ENCODE results near the gene TOX4.

TOX4 gene

DNA sequence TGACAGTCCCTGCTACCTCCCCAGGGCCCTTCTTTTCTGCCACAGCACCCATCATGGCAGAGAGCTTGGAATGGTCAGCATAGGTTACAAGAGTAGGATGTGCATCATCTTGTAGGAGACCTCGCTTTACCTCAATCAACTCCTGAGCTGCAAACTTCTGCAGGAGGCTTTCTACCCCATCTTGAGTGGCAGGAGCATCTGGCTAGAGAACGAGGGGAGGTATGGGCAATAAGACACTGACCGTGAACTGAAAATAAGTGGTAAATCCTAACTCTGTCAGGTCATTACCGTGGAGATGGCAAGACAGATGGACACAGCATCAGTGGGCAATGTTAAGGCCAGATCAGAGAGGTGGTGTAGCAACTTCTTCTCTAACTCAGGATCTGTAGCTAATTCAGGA lies 26.4 kb downstream of the TOX4 start:
- DNase-seq (ENCODE audit: low read depth in 2 of 2), result no peak

DNA sequence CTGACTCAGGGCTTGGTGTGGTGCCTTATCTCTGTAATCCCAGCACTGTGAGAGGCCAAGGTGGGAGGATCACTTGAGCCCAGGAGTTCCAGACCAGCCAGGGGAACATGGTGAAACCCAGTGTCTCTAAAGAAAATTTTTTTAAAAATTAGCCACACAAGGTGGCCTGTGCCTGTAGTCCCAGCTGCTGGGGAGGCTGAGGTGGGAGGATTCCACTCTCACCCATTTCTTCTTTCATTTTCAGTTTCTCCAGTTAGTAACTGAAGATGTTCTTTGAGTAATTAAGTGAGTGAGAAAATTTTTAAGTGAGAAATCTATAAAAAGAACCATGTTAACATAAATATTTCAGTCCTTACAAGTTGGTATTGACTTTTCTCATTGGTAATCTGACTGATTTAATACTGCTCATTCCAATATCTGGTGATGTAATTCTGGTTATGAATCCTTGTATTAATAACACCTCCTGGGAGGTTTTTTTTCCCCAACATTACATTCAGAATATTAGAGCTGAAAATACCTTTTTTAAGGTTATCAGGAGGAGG lies 28.1 kb downstream of the TOX4 start:
- DNase-seq (ENCODE audit: low read depth in 2 of 2), result no peak

DNA sequence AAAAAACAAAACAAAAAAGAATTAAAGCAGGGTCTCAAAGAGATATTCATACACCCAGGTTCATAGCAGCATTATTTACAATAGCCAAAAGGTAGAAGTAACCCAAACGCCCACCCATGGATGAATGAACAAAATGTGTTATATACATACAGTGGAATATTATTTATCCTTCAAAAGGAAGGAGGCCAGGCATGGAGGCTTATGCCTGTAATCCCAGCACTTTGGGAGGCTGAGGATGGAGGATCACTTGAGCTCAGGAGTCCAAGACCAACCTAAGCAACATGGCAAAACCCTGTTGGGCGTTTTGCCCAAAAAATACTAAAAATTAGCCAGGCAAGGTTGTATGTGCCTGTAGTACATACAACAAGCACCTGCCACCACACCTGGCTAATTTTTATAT lies 29.6 kb downstream of the TOX4 start:
- no peak for DNase-seq (ENCODE audit: low read depth in 2 of 2)

DNA sequence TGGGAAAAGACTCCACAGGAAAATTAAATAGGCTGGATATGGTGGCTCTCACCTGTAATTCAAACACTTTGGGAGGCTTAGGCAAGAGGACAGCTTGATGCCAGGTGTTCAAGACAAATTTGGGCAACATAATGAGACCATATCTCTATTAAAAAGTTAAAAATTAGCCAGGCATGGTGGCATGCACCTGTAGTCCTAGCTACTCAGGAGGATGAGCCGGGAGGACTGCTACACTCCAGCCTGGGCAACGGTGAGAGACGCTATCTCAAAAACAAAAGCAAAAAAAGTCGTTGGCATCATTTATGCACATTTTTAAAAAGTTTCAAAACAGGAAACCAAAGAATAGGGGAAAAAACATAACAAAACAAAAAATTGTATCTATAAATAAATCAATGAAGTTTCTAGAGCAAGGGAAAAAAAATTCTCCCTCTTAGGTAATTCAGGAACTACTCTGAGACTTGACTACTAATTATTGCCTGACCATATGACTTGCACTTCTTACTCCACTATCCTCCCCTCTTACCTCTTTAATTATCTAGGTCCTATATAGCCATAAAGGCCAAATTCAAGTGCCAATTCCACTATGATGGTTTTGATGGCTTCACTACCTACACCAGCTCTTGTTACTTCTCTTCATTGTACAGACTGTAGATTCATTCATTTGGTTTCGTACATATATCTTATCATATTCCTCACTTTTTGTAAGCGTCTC lies 32.6 kb downstream of the TOX4 start:
- no peak for DNase-seq (ENCODE audit: low read depth in 2 of 2)

DNA sequence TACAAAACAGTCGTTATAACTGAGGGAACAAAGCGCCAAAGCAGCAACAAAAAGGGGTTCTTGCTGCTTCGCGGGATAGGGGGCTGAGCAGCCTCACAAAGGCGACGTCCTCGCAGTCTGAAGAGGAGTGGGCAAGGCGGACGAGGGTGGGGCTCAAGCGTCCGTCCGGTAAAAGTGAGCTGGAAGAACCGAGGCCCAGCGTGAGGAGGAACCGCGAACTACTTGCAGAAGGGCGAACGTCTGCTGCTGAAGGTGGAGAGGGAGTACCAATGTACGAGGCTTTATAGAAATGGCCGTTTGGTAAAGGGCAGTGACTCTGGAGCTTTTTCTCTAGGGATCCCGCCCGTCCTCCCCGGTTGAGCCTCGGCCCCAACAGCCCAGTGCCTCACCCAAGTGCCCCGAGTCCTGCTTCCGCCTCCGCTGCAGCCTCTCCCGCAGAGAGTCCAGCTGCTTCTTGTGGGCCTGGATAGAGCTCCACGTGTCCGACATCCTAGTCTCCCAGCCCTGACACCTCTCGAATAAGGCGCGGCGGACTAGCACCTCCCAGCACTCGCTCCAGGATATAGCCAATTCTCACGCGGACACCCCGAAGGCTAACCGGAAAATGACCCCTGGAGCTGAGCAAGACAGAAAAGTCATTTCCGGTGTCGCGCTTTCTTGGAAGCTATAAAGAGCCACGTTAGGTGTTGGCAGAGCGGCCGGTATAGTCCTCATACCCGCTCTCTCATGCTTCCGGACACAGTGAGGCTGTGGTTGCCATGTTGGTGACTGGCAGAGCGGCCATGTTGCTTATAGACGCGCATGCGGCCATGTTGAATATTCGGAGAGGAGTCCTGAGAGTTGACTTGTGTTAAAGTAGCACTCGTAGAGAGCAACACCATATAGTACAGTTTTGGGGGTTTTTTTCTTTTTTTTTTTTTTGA lies 34.0 kb downstream of the TOX4 start, which contains the start of gene METTL3:
Gene METTL3, minus strand, starts transcription at position 606 of the 923 bp plus-strand sequence. Its CDS starts 117 bp downstream, at position 489.
- peak; percentile 83 to 84 for DNase-seq (ENCODE audit: low read depth in 2 of 2)

DNA sequence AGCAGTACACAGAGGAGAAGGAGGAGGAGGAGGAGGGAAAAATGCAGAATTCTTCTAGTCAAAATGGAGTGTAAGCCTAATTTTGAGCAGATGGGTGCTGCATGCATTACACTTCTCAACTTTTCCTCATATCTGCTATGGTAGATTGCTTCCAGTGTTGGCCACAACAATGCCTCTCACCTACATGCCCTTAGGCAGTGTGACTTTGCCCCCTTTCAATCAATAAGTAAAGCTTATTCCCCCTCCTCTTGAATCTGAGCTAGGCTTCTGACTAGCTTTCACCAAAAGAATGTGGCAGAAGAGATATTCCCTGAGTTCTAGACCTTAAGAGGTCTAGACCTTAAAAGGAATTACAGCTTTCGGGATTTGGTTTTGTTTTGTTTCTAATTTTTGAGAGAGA lies 37.3 kb downstream of the TOX4 start:
- DNase-seq (ENCODE audit: low read depth in 2 of 2), result no peak

DNA sequence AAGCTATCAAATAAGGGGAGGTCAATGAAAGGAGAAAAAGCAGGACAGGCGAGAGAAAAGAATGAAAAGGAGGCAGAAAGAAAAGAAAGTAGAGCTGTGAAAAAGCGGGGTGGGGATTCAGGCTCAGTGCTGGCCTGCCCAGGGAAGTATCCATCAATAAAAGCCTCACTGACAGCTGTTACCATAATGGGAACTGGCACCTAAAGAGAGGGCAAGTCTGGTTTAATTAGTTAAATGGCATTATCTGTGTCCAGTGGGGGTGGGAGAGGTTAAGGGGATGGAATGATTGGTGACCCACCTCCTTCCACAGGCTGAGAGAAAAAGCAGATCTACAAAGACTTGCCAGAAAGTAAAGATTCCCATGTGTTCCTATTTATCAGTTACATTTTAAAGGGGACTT lies 41.7 kb downstream of the TOX4 start:
- no peak for DNase-seq (ENCODE audit: low read depth in 2 of 2)

DNA sequence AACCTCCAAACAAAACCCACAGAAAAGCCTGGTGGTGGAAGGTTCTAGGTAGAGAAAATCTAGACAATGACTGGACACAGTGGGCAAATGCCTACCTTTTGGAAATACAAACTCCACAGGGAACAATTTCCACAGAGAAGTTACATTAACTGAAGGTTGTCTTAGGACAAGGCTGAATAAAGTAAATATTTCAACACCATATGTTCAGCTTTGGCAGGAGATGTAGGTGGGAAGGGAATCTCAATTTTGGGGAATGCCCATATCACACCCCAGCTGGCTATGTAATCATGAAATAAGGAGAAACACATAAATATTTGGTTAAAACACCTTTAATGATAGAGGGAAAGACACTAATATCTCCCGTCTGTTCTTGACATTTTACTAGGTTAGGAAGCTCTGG lies 43.8 kb downstream of the TOX4 start:
- DNase-seq (ENCODE audit: low read depth in 2 of 2), result no peak

DNA sequence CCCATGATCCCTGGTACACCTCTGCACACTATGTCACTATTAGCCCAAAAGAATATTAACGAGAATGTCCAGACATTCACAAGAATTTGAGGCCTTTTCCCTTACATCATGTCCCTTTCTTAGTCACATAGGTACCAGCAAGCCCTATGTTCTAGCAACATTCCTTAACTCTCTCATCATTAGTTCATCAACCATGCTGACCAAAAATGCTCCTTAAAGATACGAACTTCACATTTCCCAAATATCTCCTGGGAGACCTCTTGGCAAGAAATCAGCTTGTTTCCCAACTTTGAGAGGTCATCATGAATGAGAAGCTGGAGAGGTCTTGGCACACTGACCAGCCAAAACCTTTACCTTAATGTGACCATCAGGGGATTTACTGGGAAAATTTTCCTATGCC lies 44.5 kb downstream of the TOX4 start:
- DNase-seq (ENCODE audit: low read depth in 2 of 2), result no peak

DNA sequence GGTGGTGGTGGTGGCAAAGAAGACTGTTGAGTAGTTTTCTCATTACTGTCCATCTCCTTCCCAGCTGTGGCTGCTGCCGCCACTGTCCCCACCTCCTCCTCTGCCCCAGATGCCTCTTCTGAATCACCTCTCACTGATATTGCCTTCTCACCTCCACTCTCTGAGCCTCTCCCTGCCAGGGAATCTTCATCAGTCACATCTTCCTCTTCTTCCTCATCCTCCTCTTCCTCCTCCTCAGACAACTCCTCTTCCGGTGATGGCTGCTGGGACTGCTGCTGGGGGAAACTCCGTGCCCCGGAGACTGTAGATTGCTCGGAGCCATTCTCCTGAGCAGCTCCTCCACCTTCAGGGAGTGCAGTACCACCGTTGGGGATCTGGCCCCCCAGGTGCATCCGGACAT lies 46.2 kb downstream of the TOX4 start:
- DNase-seq (ENCODE audit: low read depth in 2 of 2), result no peak

DNA sequence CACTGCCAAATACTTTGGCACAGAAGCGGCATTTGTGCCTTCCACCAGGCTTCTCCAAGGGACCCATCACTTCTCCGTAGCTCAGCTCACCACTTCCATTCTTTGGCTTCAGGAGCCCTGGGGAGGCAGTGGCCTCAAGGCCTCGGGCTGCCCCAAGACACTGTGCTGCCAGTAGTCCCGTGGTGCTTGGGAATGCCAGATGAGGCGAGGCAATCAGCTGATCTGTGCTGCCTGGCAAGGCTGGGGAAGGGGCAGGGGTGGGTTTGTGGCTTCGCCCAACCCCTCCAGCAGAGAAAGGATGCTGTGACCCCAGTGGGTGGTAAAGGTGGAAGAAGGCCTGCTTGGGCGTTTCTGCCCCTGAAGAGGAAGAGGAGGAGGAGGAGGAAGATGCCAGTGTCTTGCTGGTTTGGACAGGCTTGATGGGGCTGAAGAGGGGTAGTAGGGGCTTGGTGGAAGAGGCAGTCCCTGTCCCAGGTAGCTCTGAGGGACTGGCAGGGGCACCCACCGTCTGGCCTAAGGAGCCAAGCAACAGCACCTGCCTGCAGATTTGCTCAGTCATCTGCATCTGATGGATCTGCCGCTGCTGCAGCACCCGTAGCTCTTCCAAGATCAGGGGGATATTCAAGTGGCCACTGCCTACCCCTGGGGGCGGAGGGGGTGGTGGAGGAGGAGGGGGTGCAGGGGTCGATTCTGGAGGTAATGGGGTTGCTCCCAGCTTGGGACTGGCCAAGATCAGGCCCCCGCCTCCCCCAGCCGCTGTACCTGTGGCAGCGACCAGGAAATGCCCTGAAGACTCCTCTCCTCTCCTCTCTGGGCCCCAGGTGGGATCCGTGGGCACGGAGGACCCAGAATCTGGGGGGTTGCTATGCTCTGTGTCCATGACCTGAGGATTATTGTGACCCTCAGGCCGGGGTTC lies 47.8 kb downstream of the TOX4 start:
- no peak for DNase-seq (ENCODE audit: low read depth in 2 of 2)

DNA sequence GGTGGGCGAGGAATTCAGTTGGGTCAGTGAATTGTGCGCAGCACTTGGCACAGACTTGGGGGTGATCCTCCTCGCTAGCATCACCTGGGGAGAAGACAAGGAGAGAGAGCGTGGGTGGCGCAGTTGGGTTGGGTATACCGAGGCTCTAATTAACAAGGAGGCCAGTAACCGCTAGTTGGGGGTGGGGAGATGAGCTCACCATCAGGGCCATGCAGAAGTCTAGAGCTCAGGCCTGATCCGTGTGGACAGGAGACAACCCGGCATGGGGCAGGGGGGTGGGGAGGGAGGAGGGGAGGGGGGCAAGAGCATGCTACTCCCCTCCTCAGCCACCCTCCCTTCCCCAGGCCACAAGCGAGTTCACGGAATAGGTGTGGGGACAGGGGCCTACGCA lies 48.6 kb downstream of the TOX4 start:
- no peak for DNase-seq (ENCODE audit: low read depth in 2 of 2)

DNA sequence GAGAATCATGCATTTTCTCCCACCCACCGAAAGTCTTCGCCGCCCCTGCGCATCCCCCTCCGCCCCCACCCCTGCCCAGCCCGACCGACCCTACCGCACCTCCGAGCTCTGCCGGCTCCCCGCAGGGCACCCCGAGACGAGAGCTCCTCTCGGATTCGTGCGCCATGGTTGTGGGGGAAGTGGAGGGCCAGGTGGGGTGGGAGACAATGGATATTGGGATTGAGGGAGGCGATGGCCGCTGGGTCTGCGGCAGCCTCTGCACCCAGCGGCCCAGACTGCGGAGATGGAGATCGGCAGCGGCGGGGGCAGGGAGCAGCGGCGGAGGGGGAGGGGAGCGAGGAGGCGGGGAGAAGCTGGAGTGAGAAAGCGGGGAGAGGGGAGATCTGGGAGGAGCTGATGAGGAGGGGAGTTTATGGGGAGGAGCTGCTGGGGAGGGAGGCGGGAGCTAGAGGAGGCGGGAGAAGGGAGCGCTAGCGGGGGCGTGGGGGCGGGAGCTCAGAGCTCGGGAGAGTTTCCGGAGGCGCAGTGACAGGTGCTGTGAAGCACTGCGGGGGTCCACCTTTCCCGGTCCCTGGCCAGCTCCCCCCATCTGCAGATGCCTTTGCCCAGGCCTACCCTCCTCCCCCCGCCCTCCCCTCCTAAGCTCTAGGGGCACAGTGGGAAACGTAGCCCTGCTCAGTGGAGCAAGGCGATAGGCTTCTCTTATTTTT lies 49.1 kb downstream of the TOX4 start, which contains the start of gene SALL2:
Gene SALL2, minus strand, starts transcription at position 385 of the 710 bp plus-strand sequence. Its CDS starts 219 bp downstream, at position 166.
- DNase-seq (ENCODE audit: low read depth in 2 of 2), result peak; percentile 23 to 43

DNA sequence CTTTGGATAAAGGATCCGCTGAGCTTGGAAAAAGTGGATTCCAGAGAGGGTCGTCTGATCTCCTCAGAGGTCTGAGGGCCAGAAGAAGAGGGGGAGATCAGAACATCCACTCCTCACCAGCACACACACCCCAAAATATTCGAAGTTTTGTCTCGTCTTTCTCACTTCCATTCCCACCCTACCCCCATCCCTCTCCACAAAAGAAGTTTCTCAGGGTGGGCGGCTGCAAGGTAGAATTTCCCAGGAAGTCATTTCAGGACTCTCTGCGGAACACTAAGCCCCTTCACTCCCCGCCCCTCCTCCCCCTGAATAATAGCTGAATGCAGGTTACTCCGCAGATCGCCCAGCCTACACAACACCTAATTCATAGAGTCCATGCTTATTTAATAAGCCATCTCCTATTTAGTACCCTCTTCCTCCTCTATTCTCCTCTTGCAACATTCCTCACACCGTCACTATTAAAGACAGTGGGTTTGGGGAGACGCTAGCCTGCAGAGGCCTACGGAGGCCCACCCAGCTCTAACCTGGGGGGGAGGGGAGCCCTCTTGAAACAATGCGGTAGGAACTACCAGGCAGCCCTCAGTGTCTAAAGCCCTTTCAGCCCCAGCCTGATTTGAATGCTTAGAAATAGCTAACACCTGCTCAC lies 49.8 kb downstream of the TOX4 start:
- no peak for DNase-seq (ENCODE audit: low read depth in 2 of 2)

DNA sequence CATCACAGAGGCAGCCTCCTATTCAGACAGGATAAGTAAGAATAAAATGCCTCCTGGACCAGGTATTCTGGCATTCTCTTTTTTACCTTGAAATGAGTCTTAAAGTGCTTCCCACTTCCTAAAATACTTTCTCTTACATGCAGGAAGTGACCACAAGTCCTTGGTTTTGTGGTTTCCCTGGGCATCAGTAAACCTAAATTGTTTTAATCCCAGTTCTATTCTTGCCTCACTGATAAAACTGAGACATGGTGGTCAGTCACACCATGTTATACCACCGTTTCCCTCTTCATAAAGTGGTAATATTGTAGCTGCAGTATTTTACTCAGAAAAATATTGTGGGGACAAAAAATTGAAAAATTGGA lies 50.3 kb downstream of the TOX4 start:
- no peak for DNase-seq (ENCODE audit: low read depth in 2 of 2)

DNA sequence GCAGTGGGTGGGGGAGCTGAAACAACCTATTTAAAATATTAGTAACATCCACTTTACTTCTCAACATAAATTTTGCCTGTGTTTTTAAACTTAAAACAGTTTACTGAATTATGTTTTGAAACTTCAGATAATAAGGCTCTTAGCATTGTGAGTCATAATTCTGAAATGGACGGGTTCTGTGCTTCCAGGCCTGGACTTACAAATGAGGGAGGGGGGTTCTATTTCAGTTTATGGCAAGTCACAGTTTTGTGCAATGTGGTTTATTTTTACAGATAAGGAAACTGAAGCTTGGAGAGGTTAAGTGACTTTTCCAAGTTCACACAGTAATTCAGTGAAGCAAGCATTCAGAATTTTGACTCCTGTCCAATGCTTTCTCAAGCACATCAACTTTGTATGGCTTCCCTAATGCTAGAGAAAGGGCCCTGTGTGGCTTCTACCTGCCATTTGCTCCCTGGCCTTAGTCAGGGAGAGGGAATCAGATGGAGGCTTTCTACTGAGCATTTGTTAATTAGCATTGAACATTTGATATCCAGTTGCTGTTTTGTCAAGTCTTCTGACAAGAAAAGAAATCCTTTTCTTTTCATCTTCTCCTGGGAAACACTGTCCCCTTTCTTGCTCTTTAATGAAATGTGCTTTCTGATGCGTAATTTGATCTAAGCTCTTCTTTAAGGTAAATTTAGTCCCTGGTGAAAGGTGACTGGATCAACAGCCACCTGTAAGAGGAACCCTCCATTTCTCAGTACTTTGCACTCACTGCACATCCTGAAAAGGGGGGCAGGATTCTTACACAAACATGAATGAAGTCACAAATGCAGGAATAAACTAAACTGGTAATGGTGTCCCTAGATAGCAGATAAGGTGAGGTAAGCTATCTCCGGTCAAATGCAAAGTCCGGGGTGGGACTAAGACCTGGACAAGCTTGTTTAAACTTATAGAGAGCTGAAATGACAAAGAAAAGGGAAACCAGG lies 51.7 kb downstream of the TOX4 start:
- DNase-seq (ENCODE audit: low read depth in 2 of 2), result no peak

DNA sequence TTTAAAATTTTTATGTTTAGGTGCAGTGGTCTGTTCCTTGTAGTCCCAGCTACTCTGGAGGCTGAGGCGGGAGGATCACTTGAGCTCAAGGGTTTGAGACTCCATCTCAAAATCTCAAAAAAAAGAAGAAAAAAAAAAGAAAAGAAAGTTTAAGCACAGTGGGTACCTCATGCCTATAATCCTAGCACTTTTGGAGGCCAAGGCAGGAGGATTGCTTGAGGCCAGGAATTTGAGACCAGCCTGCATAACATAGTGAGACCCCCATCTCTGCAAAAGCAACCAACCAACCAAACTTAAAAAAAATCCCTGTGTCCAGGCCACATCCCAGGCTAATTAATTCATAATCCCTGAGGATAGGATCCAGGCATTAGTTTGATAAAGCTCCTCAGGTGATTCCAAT lies 52.5 kb downstream of the TOX4 start:
- no peak for DNase-seq (ENCODE audit: low read depth in 2 of 2)

DNA sequence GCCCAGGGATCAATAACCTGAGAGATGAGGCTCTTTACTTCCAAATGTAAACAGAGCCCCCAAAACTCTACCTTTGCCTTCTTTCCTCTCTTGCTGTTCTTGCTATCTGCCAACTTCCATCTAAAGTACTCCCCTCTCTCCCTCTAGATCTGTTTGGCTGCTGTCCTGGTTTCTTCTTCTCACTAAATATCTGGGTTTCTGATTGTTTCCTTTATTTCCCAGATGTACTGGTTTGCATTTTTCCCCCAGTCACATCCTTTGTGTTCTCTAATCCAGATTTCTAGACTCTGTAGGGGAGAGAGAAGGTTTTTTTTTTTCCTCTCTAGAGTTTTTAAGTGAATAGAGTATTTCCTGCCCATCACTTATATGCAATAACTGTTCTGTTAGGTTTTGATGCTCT lies 56.3 kb downstream of the TOX4 start:
- DNase-seq (ENCODE audit: low read depth in 2 of 2), result no peak

DNA sequence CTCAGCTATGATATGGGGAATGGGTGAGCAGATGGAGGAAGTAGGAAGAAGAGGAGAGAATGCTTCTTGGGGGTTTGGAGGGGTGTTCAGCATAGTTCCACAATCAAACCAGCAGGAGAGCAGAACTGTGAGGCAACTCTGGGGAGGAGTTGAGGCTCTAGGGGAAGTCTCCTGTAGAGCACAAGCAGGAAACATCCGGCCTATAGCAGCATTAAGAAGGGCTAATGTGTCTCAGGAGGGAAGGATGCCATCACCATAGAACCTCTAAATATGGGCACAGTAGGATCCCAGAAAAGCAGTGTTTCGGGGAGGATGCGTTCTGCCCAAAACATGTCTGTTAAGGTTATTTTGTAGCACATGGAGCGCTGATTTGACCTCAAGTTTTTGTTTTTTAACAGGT lies 57.6 kb downstream of the TOX4 start:
- no peak for DNase-seq (ENCODE audit: low read depth in 2 of 2)
